GM23338 (cell line): ENCODE data around the gene POM121L2. TPM values are rescaled to one million over a fixed set of nuclear protein-coding genes. Genes with fewer than 3 reads are reported as not detected.

ENCODE experiments used
- ATAC-seq: fragments of 200-7000 bp; cut with Tn5 transposase; 3 replicates; pipeline ENCODE4 v1.9.1; 2020
- DNase-seq: peaks from one replicate; pipeline ENCODE4 v3.0.0-alpha.2; 2015; ENCODE audit warnings: low spot score
- H2AFZ ChIP-seq: fragments of 200-600 bp; sonication (generic); 2 replicates; pipeline ENCODE4 v1.8.0; 2016; ENCODE audit warnings: antibody characterized with exemption, mild to moderate bottlenecking, moderate library complexity
- H3F3A ChIP-seq: fragments of 200-600 bp; sonication (generic); replicated peaks from 2 replicates; pipeline ENCODE4 v1.8.0; 2017; ENCODE audit warnings: antibody characterized with exemption, mixed run types, low read depth
- H3K27ac ChIP-seq: fragments of 200-600 bp; sonication (generic); 2 replicates; pipeline ENCODE4 v1.6.1; 2016; ENCODE audit warnings: low read depth
- H3K27me3 ChIP-seq: fragments of 200-600 bp; sonication (generic); 2 replicates; pipeline ENCODE4 v1.8.0; 2016; ENCODE audit warnings: mild to moderate bottlenecking, mixed run types, moderate library complexity; ENCODE audit not compliant: insufficient read depth
- H3K36me3 ChIP-seq: fragments of 200-600 bp; sonication (generic); 2 replicates; pipeline ENCODE4 v1.8.0; 2016; ENCODE audit warnings: mild to moderate bottlenecking; ENCODE audit not compliant: insufficient read depth
- H3K4me1 ChIP-seq: fragments of 200-600 bp; sonication (generic); 2 replicates; pipeline ENCODE4 v1.8.0; 2016; ENCODE audit warnings: mild to moderate bottlenecking, moderate library complexity; ENCODE audit not compliant: insufficient read depth
- H3K4me2 ChIP-seq: fragments of 200-600 bp; sonication (generic); 2 replicates; pipeline ENCODE4 v1.7.1; 2017; ENCODE audit warnings: mixed run types
- H3K4me3 ChIP-seq: fragments of 200-600 bp; sonication (generic); 2 replicates; pipeline ENCODE4 v1.6.1; 2016; ENCODE audit warnings: mixed run types
- H3K79me2 ChIP-seq: fragments of 200-600 bp; sonication (generic); replicated peaks from 2 replicates; pipeline ENCODE4 v1.8.0; 2017; ENCODE audit warnings: mild to moderate bottlenecking; ENCODE audit not compliant: insufficient read depth
- H3K9me2 ChIP-seq: fragments of 200-600 bp; sonication (generic); 2 replicates; pipeline ENCODE4 v1.8.0; 2017; ENCODE audit not compliant: insufficient read depth
- H4K20me1 ChIP-seq: fragments of 200-600 bp; sonication (generic); replicated peaks from 2 replicates; pipeline ENCODE4 v1.8.0; 2017; ENCODE audit warnings: mild to moderate bottlenecking; ENCODE audit not compliant: insufficient read depth
- H3K27ac Mint-ChIP-seq: 2 replicates; pipeline ENCODE4 v1.8.0; 2020; ENCODE audit warnings: inconsistent platforms, mild to moderate bottlenecking, moderate library complexity, mixed read lengths
- H3K27me3 Mint-ChIP-seq: 3 replicates; pipeline ENCODE4 v1.8.0; 2022; ENCODE audit warnings: low read depth, mild to moderate bottlenecking, moderate library complexity, mixed read lengths, inconsistent platforms; ENCODE audit not compliant: insufficient read depth, poor library complexity
- H3K36me3 Mint-ChIP-seq: 3 replicates; pipeline ENCODE4 v1.8.0; 2021; ENCODE audit warnings: low read depth, mild to moderate bottlenecking, inconsistent platforms, moderate library complexity, mixed read lengths
- H3K4me1 Mint-ChIP-seq: 3 replicates; pipeline ENCODE4 v1.8.0; 2020; ENCODE audit warnings: mild to moderate bottlenecking, inconsistent platforms, mixed read lengths
- H3K4me3 Mint-ChIP-seq: 3 replicates; pipeline ENCODE4 v1.8.0; 2021; ENCODE audit warnings: moderate library complexity, mild to moderate bottlenecking, inconsistent platforms, mixed read lengths
- H3K9me3 Mint-ChIP-seq: 3 replicates; pipeline ENCODE4 v1.8.0; 2020; ENCODE audit warnings: moderate library complexity, mild to moderate bottlenecking, inconsistent platforms, mixed read lengths
- CREB1 ChIP-seq: fragments of 250-450 bp; sonication (Bioruptor Pico); IDR thresholded peaks from 2 replicates; pipeline ENCODE4 v1.5.0; 2020; ENCODE audit warnings: low read depth, mild to moderate bottlenecking, moderate library complexity
- CTCF ChIP-seq, 2 experiments: fragments of 200-600 bp in 1 of 2; sonication (generic) in 1 of 2; conservative IDR thresholded peaks; 2 replicates each; pipeline versions ENCODE4 v1.5.1 to v1.6.1; 2016 to 2017; ENCODE audit warnings: antibody characterized with exemption in 2 of 2, low read depth in 2 of 2, mild to moderate bottlenecking in 2 of 2, moderate library complexity in 1 of 2
- ETS1 ChIP-seq: IDR thresholded peaks from 2 replicates; pipeline ENCODE4 v1.6.1; 2016; ENCODE audit warnings: antibody characterized with exemption
- EZH2 ChIP-seq: fragments of 200-600 bp; sonication (generic); IDR thresholded peaks from one replicate; pipeline ENCODE4 v1.8.0; 2017; ENCODE audit warnings: antibody characterized with exemption, mild to moderate bottlenecking, low read depth; ENCODE audit not compliant: unreplicated experiment
- EZH2phosphoT487 ChIP-seq: fragments of 200-600 bp; sonication (generic); IDR thresholded peaks from one replicate; pipeline ENCODE4 v1.8.1; 2018; ENCODE audit warnings: antibody characterized with exemption; ENCODE audit not compliant: unreplicated experiment
- JUNB ChIP-seq: IDR thresholded peaks from one replicate; pipeline ENCODE4 v1.6.1; 2016; ENCODE audit warnings: antibody characterized with exemption; ENCODE audit not compliant: unreplicated experiment
- NANOG ChIP-seq: IDR thresholded peaks from 2 replicates; pipeline ENCODE4 v1.6.1; 2016; ENCODE audit warnings: antibody characterized with exemption, borderline replicate concordance
- POLR2AphosphoS5 ChIP-seq: IDR thresholded peaks from 2 replicates; pipeline ENCODE4 v1.6.1; 2016; ENCODE audit warnings: antibody characterized with exemption, low read depth
- REST ChIP-seq: IDR thresholded peaks from one replicate; pipeline ENCODE4 v1.6.1; 2018; ENCODE audit warnings: antibody characterized with exemption; ENCODE audit not compliant: unreplicated experiment
- STAT1 ChIP-seq: IDR thresholded peaks from one replicate; pipeline ENCODE4 v1.6.1; 2016; ENCODE audit warnings: antibody characterized with exemption; ENCODE audit not compliant: unreplicated experiment
- ZNF114 ChIP-seq: fragments of 250-450 bp; sonication (Bioruptor Pico); IDR thresholded peaks from 2 replicates; pipeline ENCODE4 v1.5.0; 2020; ENCODE audit warnings: mild to moderate bottlenecking, moderate library complexity
- ZNF331 ChIP-seq: fragments of 250-450 bp; sonication (Bioruptor Pico); IDR thresholded peaks from 2 replicates; pipeline ENCODE4 v1.5.0; 2020; ENCODE audit warnings: low read depth, mild to moderate bottlenecking, moderate library complexity
- ZNF462 ChIP-seq: fragments of 250-450 bp; sonication (Bioruptor Pico); IDR thresholded peaks from 2 replicates; pipeline ENCODE4 v1.5.0; 2020; ENCODE audit warnings: mild to moderate bottlenecking, moderate library complexity
- polyA plus RNA-seq: library from polyadenylated mRNA; unstranded; fragments of >200 nt; fragmentation: Nextera tagmentation; extraction: Ambion mirVana; gene quantifications from 2 replicates; pipeline ENCODE4 v1.2.1, GENCODE V29; 2016
- total RNA-seq: library from RNA; depleted of rRNA; stranded (reverse); fragments of >200 nt; shearing (Covaris generic); gene quantifications from 2 replicates; pipeline ENCODE4 v1.2.3, GENCODE V29; 2014

POM121L2 gene
- total and polyA plus RNA-seq, 2 experiments from 2014 or later: 0.07 to 0.13 TPM

- Mint-ChIP-seq H3K9me3 (peaks cover 20% of the 10 kb centered on the region; the same call in 2 of the 3 replicates), H3K27me3 (peaks cover 54% of the 10 kb centered on the region), H3K4me3 (peak overlapping the region; percentile 88), H3K4me1 (peaks cover 18% of the 10 kb centered on the region), H3K36me3 (no peaks in the 10 kb centered on the region), H3K27ac (no peak overlapping the region)
- no peak for DNase-seq
- Histone ChIP-seq H3K4me2 (peak overlapping the region; percentile 99), H2AFZ (no peak overlapping the region), H3K4me3 (peak overlapping the region; percentile 89), H3K79me2 (no peaks in the 10 kb centered on the region), H3K27me3 (peaks cover 55% of the 10 kb centered on the region), H3K4me1 (peaks cover 19% of the 10 kb centered on the region), H3K9me2 (no peaks in the 10 kb centered on the region), H3K36me3 (no peaks in the 10 kb centered on the region), H3F3A (0 out of 2 replicates have a peak, but pooled peaks cover 3% of the 10 kb centered on the region), H4K20me1 (no peaks in the 10 kb centered on the region), H3K27ac (no peak overlapping the region)
- ATAC-seq: no peak
- TF ChIP-seq REST: no peak
- no peak for TF ChIP-seq ZNF114
- TF ChIP-seq ZNF462 (CRISPR knock-in tag): no peak
- no peak for TF ChIP-seq JUNB
- no peak for TF ChIP-seq EZH2
- TF ChIP-seq ZNF331 (CRISPR knock-in tag): no peak
- TF ChIP-seq STAT1: no peak
- no peak for TF ChIP-seq EZH2phosphoT487
- TF ChIP-seq POLR2AphosphoS5: no peak
- TF ChIP-seq CREB1 (CRISPR knock-in tag): no peak
- TF ChIP-seq CTCF (conservative IDR thresholded peaks at IDR 0.05; ENCODE audit: low read depth in 2 of 2): no peak
- no peak for TF ChIP-seq NANOG
- TF ChIP-seq ETS1: no peak
These were observed 17.7 kb downstream of the POM121L2 start for GRCh38 chr6:27294409-27294808.
